ENCODE data around the gene ZFR. TPM values are rescaled to one million over a fixed set of nuclear protein-coding genes. Genes with fewer than 3 reads are reported as not detected.
"Not testable (repeated sequence)": the region's sequence is repeated elsewhere in the genome, so short reads cannot be mapped to it uniquely, and the experiment has no call there.

The ZFR gene
- total RNA-seq, 2 experiments from 2014 or later, result 66.1 to 69.4 TPM

- Mint-ChIP-seq H3K4me3 (no peak overlapping the region), H3K4me1 (peaks cover 46% of the 10 kb centered on the region), H3K36me3 (peaks cover 27% of the 10 kb centered on the region), H3K27me3 (no peaks in the 10 kb centered on the region), H3K9me3 (no peaks in the 10 kb centered on the region), H3K27ac (no peak overlapping the region)
- no peak for DNase-seq
Measured at GRCh38 chr5:32439086-32439642, 5.4 kb downstream of the ZFR start.

- no peaks in the 10 kb centered on the region for H3K27me3 Mint-ChIP-seq
- no peak for DNase-seq
- H3K4me3 Mint-ChIP-seq, result no peak overlapping the region
- H3K27ac Mint-ChIP-seq, result no peak overlapping the region
- H3K36me3 Mint-ChIP-seq, result peaks cover 26% of the 10 kb centered on the region
- no peaks in the 10 kb centered on the region for H3K9me3 Mint-ChIP-seq
- peaks cover 52% of the 10 kb centered on the region for H3K4me1 Mint-ChIP-seq
Measured at GRCh38 chr5:32436553-32437242, 7.8 kb downstream of the ZFR start.

- no peak overlapping the region for H3K27ac Mint-ChIP-seq
- no peak overlapping the region for H3K4me3 Mint-ChIP-seq
Measured at GRCh38 chr5:32435383-32435782, 9.2 kb downstream of the ZFR start.

GRCh38 chr5:32434221-32434620 lies 10.3 kb downstream of the ZFR start:
- H3K27me3 Mint-ChIP-seq, result no peaks in the 10 kb centered on the region
- no peak overlapping the region for H3K27ac Mint-ChIP-seq
- peaks cover 25% of the 10 kb centered on the region for H3K36me3 Mint-ChIP-seq
- no peaks in the 10 kb centered on the region for H3K9me3 Mint-ChIP-seq
- peaks cover 59% of the 10 kb centered on the region for H3K4me1 Mint-ChIP-seq
- no peak overlapping the region for H3K4me3 Mint-ChIP-seq
- no peak for DNase-seq

More at GRCh38 chr5:32435383-32435782, 9.2 kb downstream of the ZFR start:
- Mint-ChIP-seq H3K27me3 (no peaks in the 10 kb centered on the region), H3K36me3 (peaks cover 23% of the 10 kb centered on the region), H3K4me1 (peaks cover 54% of the 10 kb centered on the region), H3K9me3 (no peaks in the 10 kb centered on the region)
- no peak for DNase-seq

- peaks cover 35% of the 10 kb centered on the region for H3K36me3 Mint-ChIP-seq
- no peak overlapping the region for H3K4me3 Mint-ChIP-seq
- H3K9me3 Mint-ChIP-seq, result no peaks in the 10 kb centered on the region
- H3K4me1 Mint-ChIP-seq, result peaks cover 59% of the 10 kb centered on the region
- no peak overlapping the region for H3K27ac Mint-ChIP-seq
- H3K27me3 Mint-ChIP-seq, result no peaks in the 10 kb centered on the region
- DNase-seq, result no peak
Measured at GRCh38 chr5:32432633-32433032, 11.9 kb downstream of the ZFR start.

- Mint-ChIP-seq H3K4me1 (peaks cover 51% of the 10 kb centered on the region), H3K36me3 (peaks cover 51% of the 10 kb centered on the region)
- not testable (repeated sequence) for H3K27ac Mint-ChIP-seq, DNase-seq, H3K27me3 Mint-ChIP-seq, H3K4me3 Mint-ChIP-seq, H3K9me3 Mint-ChIP-seq
Measured at GRCh38 chr5:32430825-32431224, 13.7 kb downstream of the ZFR start.

GRCh38 chr5:32428426-32428825 lies 16.1 kb downstream of the ZFR start:
- Mint-ChIP-seq H3K36me3 (peaks cover 55% of the 10 kb centered on the region), H3K4me3 (no peak overlapping the region), H3K27ac (no peak overlapping the region), H3K27me3 (no peaks in the 10 kb centered on the region), H3K9me3 (peaks cover 6% of the 10 kb centered on the region), H3K4me1 (peaks cover 47% of the 10 kb centered on the region)
- no peak for DNase-seq

- DNase-seq, result no peak
- peaks cover 46% of the 10 kb centered on the region for H3K4me1 Mint-ChIP-seq
- H3K27ac Mint-ChIP-seq, result no peak overlapping the region
- H3K9me3 Mint-ChIP-seq, result peaks cover 6% of the 10 kb centered on the region
- H3K27me3 Mint-ChIP-seq, result no peaks in the 10 kb centered on the region
- H3K4me3 Mint-ChIP-seq, result no peak overlapping the region
- H3K36me3 Mint-ChIP-seq, result peaks cover 47% of the 10 kb centered on the region
Measured at GRCh38 chr5:32426440-32427151, 17.9 kb downstream of the ZFR start.

- H3K27ac Mint-ChIP-seq, result no peak overlapping the region
- no peak overlapping the region for H3K4me3 Mint-ChIP-seq
- H3K27me3 Mint-ChIP-seq, result no peaks in the 10 kb centered on the region
- peaks cover 33% of the 10 kb centered on the region for H3K36me3 Mint-ChIP-seq
- peaks cover 31% of the 10 kb centered on the region for H3K4me1 Mint-ChIP-seq
- DNase-seq, result no peak
- H3K9me3 Mint-ChIP-seq, result peaks cover 6% of the 10 kb centered on the region
Measured at GRCh38 chr5:32422697-32423096, 21.8 kb downstream of the ZFR start.

GRCh38 chr5:32421075-32421474 lies 23.5 kb downstream of the ZFR start:
- H3K36me3 Mint-ChIP-seq, result peaks cover 20% of the 10 kb centered on the region

GRCh38 chr5:32420506-32420905 lies 24.0 kb downstream of the ZFR start:
- H3K9me3 Mint-ChIP-seq, result no peaks in the 10 kb centered on the region
- DNase-seq, result no peak
- H3K27ac Mint-ChIP-seq, result no peak overlapping the region
- H3K36me3 Mint-ChIP-seq, result peaks cover 19% of the 10 kb centered on the region
- no peaks in the 10 kb centered on the region for H3K27me3 Mint-ChIP-seq
- H3K4me3 Mint-ChIP-seq, result no peak overlapping the region
- peaks cover 37% of the 10 kb centered on the region for H3K4me1 Mint-ChIP-seq

More at GRCh38 chr5:32421075-32421474, 23.5 kb downstream of the ZFR start:
- Mint-ChIP-seq H3K4me3 (no peak overlapping the region), H3K27ac (no peak overlapping the region), H3K4me1 (peaks cover 34% of the 10 kb centered on the region), H3K27me3 (no peaks in the 10 kb centered on the region), H3K9me3 (no peaks in the 10 kb centered on the region)
- DNase-seq, result no peak

- Mint-ChIP-seq H3K27me3 (no peaks in the 10 kb centered on the region), H3K4me1 (peaks cover 33% of the 10 kb centered on the region), H3K4me3 (no peak overlapping the region), H3K27ac (no peak overlapping the region), H3K36me3 (peaks cover 18% of the 10 kb centered on the region), H3K9me3 (no peaks in the 10 kb centered on the region)
- DNase-seq, result no peak
Measured at GRCh38 chr5:32419791-32420190, 24.7 kb downstream of the ZFR start.

- no peak overlapping the region for H3K4me3 Mint-ChIP-seq
- H3K27me3 Mint-ChIP-seq, result no peaks in the 10 kb centered on the region
- no peak overlapping the region for H3K27ac Mint-ChIP-seq
- H3K9me3 Mint-ChIP-seq, result no peaks in the 10 kb centered on the region
- peaks cover 26% of the 10 kb centered on the region for H3K36me3 Mint-ChIP-seq
- DNase-seq, result no peak
- peaks cover 17% of the 10 kb centered on the region for H3K4me1 Mint-ChIP-seq
Measured at GRCh38 chr5:32413466-32414263, 30.9 kb downstream of the ZFR start.

- no peak overlapping the region for H3K4me3 Mint-ChIP-seq
- H3K4me1 Mint-ChIP-seq, result peaks cover 11% of the 10 kb centered on the region
Measured at GRCh38 chr5:32410630-32411029, 33.9 kb downstream of the ZFR start.

GRCh38 chr5:32406650-32407049 lies 37.9 kb downstream of the ZFR start:
- Mint-ChIP-seq H3K36me3 (peaks cover 22% of the 10 kb centered on the region), H3K9me3 (no peaks in the 10 kb centered on the region), H3K4me3 (no peak overlapping the region), H3K4me1 (peaks cover 3% of the 10 kb centered on the region), H3K27me3 (no peaks in the 10 kb centered on the region), H3K27ac (no peak overlapping the region)
- no peak for DNase-seq

More at GRCh38 chr5:32410630-32411029, 33.9 kb downstream of the ZFR start:
- H3K27me3 Mint-ChIP-seq, result no peaks in the 10 kb centered on the region
- no peaks in the 10 kb centered on the region for H3K9me3 Mint-ChIP-seq
- H3K27ac Mint-ChIP-seq, result no peak overlapping the region
- no peak for DNase-seq
- peaks cover 25% of the 10 kb centered on the region for H3K36me3 Mint-ChIP-seq

Measured in activated naive CD8-positive, alpha-beta T cell treated with anti-CD3 and anti-CD28 coated beads for 36 hours (primary cell).